Rectal smooth muscle tissue (tissue), 1 donor: Measurements from ENCODE around the gene KCTD7.
"Not testable (repeated sequence)": the region's sequence is repeated elsewhere in the genome, so short reads cannot be mapped to it uniquely, and the experiment has no call there.

Experiments
- H3K27ac ChIP-seq: one replicate; pipeline ENCODE4 v1.7.0; 2013; ENCODE audit warnings: low read depth, low read length, inconsistent platforms
- H3K27me3 ChIP-seq: one replicate; pipeline ENCODE4 v1.7.0; 2013; ENCODE audit warnings: low read length; ENCODE audit not compliant: control insufficient read depth, insufficient read depth
- H3K36me3 ChIP-seq: one replicate; pipeline ENCODE4 v1.7.0; 2013; ENCODE audit warnings: low read length; ENCODE audit not compliant: control insufficient read depth, insufficient read depth
- H3K4me1 ChIP-seq: one replicate; pipeline ENCODE4 v1.7.0; 2013; ENCODE audit warnings: low read length; ENCODE audit not compliant: control insufficient read depth, insufficient read depth
- H3K4me3 ChIP-seq: one replicate; pipeline ENCODE4 v1.7.0; 2013; ENCODE audit warnings: low read length
- H3K9ac ChIP-seq: one replicate; pipeline ENCODE4 v1.7.0; 2013; ENCODE audit warnings: low read length

KCTD7 gene

GRCh38 chr7:66641526-66641871, 12.8 kb downstream of the KCTD7 start:
- H3K9ac ChIP-seq: no peak overlapping the region
- H3K4me3 ChIP-seq: no peak overlapping the region
- peaks cover 28% of the 10 kb centered on the region for H3K36me3 ChIP-seq
- no peaks in the 10 kb centered on the region for H3K4me1 ChIP-seq
- H3K27me3 ChIP-seq: no peaks in the 10 kb centered on the region
- H3K27ac ChIP-seq: no peak overlapping the region

- no peaks in the 10 kb centered on the region for H3K4me1 ChIP-seq
- H3K27me3 ChIP-seq: no peaks in the 10 kb centered on the region
- H3K27ac ChIP-seq: no peak overlapping the region
- no peak overlapping the region for H3K4me3 ChIP-seq
- no peak overlapping the region for H3K9ac ChIP-seq
- H3K36me3 ChIP-seq: peaks cover 28% of the 10 kb centered on the region
Observed at GRCh38 chr7:66642186-66642585, 13.5 kb downstream of the KCTD7 start.

GRCh38 chr7:66642932-66643331, 14.3 kb downstream of the KCTD7 start:
- H3K36me3 ChIP-seq: peaks cover 28% of the 10 kb centered on the region
- H3K9ac ChIP-seq: no peak overlapping the region
- H3K4me1 ChIP-seq: no peaks in the 10 kb centered on the region
- no peak overlapping the region for H3K4me3 ChIP-seq
- H3K27ac ChIP-seq: no peak overlapping the region
- no peaks in the 10 kb centered on the region for H3K27me3 ChIP-seq

- H3K9ac ChIP-seq: no peak overlapping the region
- H3K27me3 ChIP-seq: no peaks in the 10 kb centered on the region
- H3K27ac ChIP-seq: no peak overlapping the region
- no peak overlapping the region for H3K4me3 ChIP-seq
- no peaks in the 10 kb centered on the region for H3K4me1 ChIP-seq
- H3K36me3 ChIP-seq: peaks cover 23% of the 10 kb centered on the region
Observed at GRCh38 chr7:66643395-66643794, 14.7 kb downstream of the KCTD7 start.

GRCh38 chr7:66651026-66651425, 22.3 kb downstream of the KCTD7 start:
- H3K27ac ChIP-seq, H3K4me1 ChIP-seq, H3K36me3 ChIP-seq, H3K9ac ChIP-seq, H3K27me3 ChIP-seq, H3K4me3 ChIP-seq: not testable (repeated sequence)

- not testable (repeated sequence) for H3K27me3 ChIP-seq
- Histone ChIP-seq H3K9ac (peak overlapping the region; percentile 99), H3K4me3 (peak overlapping the region; percentile 79)
Observed at GRCh38 chr7:66653719-66654274, 25.1 kb downstream of the KCTD7 start.

GRCh38 chr7:66654275-66655112, 25.8 kb downstream of the KCTD7 start:
- peak overlapping the region; percentile 99 for H3K9ac ChIP-seq
- peak overlapping the region; percentile 99 for H3K27ac ChIP-seq
- H3K4me3 ChIP-seq: peak overlapping the region; percentile 79
- H3K27me3 ChIP-seq: no peaks in the 10 kb centered on the region
- no peaks in the 10 kb centered on the region for H3K36me3 ChIP-seq
- no peaks in the 10 kb centered on the region for H3K4me1 ChIP-seq

More at GRCh38 chr7:66653719-66654274, 25.1 kb downstream of the KCTD7 start:
- H3K4me1 ChIP-seq, H3K36me3 ChIP-seq: not testable (repeated sequence)
- peak overlapping the region; percentile 99 for H3K27ac ChIP-seq

- Histone ChIP-seq H3K4me3 (peak overlapping the region; percentile 79), H3K9ac (peak overlapping the region; percentile 73), H3K27ac (peak overlapping the region; percentile 99)
- not testable (repeated sequence) for H3K27me3 ChIP-seq, H3K36me3 ChIP-seq, H3K4me1 ChIP-seq
Observed at GRCh38 chr7:66655113-66655806, 26.6 kb downstream of the KCTD7 start.

- H3K4me3 ChIP-seq, H3K36me3 ChIP-seq, H3K27ac ChIP-seq, H3K9ac ChIP-seq, H3K4me1 ChIP-seq, H3K27me3 ChIP-seq: not testable (repeated sequence)
Observed at GRCh38 chr7:66655826-66656485, 27.3 kb downstream of the KCTD7 start.

- no peak overlapping the region for H3K27ac ChIP-seq
- H3K36me3 ChIP-seq: no peaks in the 10 kb centered on the region
- H3K27me3 ChIP-seq: no peaks in the 10 kb centered on the region
- H3K9ac ChIP-seq: no peak overlapping the region
- H3K4me3 ChIP-seq: no peak overlapping the region
- H3K4me1 ChIP-seq: no peaks in the 10 kb centered on the region
Observed at GRCh38 chr7:66657798-66658197, 29.1 kb downstream of the KCTD7 start.

- no peaks in the 10 kb centered on the region for H3K4me1 ChIP-seq
- no peak overlapping the region for H3K27ac ChIP-seq
- no peaks in the 10 kb centered on the region for H3K27me3 ChIP-seq
- no peak overlapping the region for H3K4me3 ChIP-seq
- H3K9ac ChIP-seq: no peak overlapping the region
- H3K36me3 ChIP-seq: no peaks in the 10 kb centered on the region
Observed at GRCh38 chr7:66662646-66663264, 34.1 kb downstream of the KCTD7 start.
